WTC11 (cell line): ENCODE measurements around the gene MALAT1.

ENCODE experiments used
- AFF4 ChIP-seq: sonication (generic); formaldehyde crosslinking; IDR thresholded peaks from 2 replicates; pipeline ENCODE4 v1.8.1; 2023; ENCODE audit warnings: mild to moderate bottlenecking, missing genetic modification reagents, borderline replicate concordance
- CREB1 ChIP-seq: sonication (generic); formaldehyde crosslinking; IDR thresholded peaks from 2 replicates; pipeline ENCODE4 v1.8.0; 2023; ENCODE audit warnings: mild to moderate bottlenecking, missing genetic modification reagents
- CTCF ChIP-seq: fragments of 200-600 bp; IDR thresholded peaks from 2 replicates; pipeline ENCODE4 v1.8.0; 2022; ENCODE audit warnings: antibody characterized with exemption
- TP53 ChIP-seq: sonication (generic); formaldehyde crosslinking; IDR thresholded peaks from 2 replicates; pipeline ENCODE4 v1.8.1; 2023; ENCODE audit warnings: mild to moderate bottlenecking, missing genetic modification reagents
- ZNF263 ChIP-seq: sonication (generic); formaldehyde crosslinking; IDR thresholded peaks from 2 replicates; pipeline ENCODE4 v1.8.1; 2022; ENCODE audit warnings: low read depth, mild to moderate bottlenecking, moderate library complexity, missing genetic modification reagents
- ZNF317 ChIP-seq: sonication (generic); formaldehyde crosslinking; IDR thresholded peaks from 2 replicates; pipeline ENCODE4 v1.8.1; 2023; ENCODE audit warnings: low read depth, mild to moderate bottlenecking, moderate library complexity, missing genetic modification reagents, borderline replicate concordance
- ZNF423 ChIP-seq: fragments of 250-450 bp; sonication (Bioruptor Pico); IDR thresholded peaks from 2 replicates; pipeline ENCODE4 v2.1.2; 2022; ENCODE audit warnings: mild to moderate bottlenecking, moderate library complexity

GRCh38 chr11:65537620-65538231, 38.9 kb downstream of the MALAT1 start:
- TF ChIP-seq ZNF263 (CRISPR knock-in tag) (no peak), TP53 (CRISPR knock-in tag) (no peak), CREB1 (CRISPR knock-in tag) (no peak), AFF4 (CRISPR knock-in tag) (no peak), ZNF317 (CRISPR knock-in tag) (no peak), CTCF (no peak), ZNF423 (CRISPR knock-in tag) (no peak)
